ENCODE measurements around the gene ANKMY2.
A peak's percentile ranks its signal among the peaks of the same experiment; 100 is the strongest.
"Not testable (repeated sequence)": the region's sequence is repeated elsewhere in the genome, so short reads cannot be mapped to it uniquely, and the experiment has no call there.

Gene ANKMY2

GRCh38 chr7:16645593-16646471 is at the start of gene ANKMY2, which contains the start of gene BZW2:
ANKMY2 (minus strand) TSS chr7:16645754; CDS start chr7:16645573, 181 bp downstream.
BZW2 (plus strand) TSS chr7:16646181; CDS start chr7:16665444, 19,263 bp downstream.
- peak; percentile 83 for DNase-seq (ENCODE audit: low read depth)

GRCh38 chr7:16694806-16695205 is 49.3 kb upstream of the ANKMY2 start:
- no peak for DNase-seq (ENCODE audit: low read depth)

- DNase-seq (ENCODE audit: low read depth): no peak
These were observed 48.2 kb upstream of the ANKMY2 start for GRCh38 chr7:16693601-16694318.

GRCh38 chr7:16691241-16691640 is 45.7 kb upstream of the ANKMY2 start:
- DNase-seq (ENCODE audit: low read depth): no peak

GRCh38 chr7:16688249-16688648 is 42.7 kb upstream of the ANKMY2 start:
- DNase-seq (ENCODE audit: low read depth): no peak

- DNase-seq (ENCODE audit: low read depth): no peak
These were observed 40.0 kb upstream of the ANKMY2 start for GRCh38 chr7:16685535-16685934.

GRCh38 chr7:16684935-16685334 is 39.4 kb upstream of the ANKMY2 start:
- no peak for DNase-seq (ENCODE audit: low read depth)

GRCh38 chr7:16678645-16679566 is 33.4 kb upstream of the ANKMY2 start:
- not testable (repeated sequence) for DNase-seq (ENCODE audit: low read depth)

- no peak for DNase-seq (ENCODE audit: low read depth)
These were observed 32.5 kb upstream of the ANKMY2 start for GRCh38 chr7:16677978-16678494.

GRCh38 chr7:16675277-16675676 is 29.7 kb upstream of the ANKMY2 start:
- no peak for DNase-seq (ENCODE audit: low read depth)

- no peak for DNase-seq (ENCODE audit: low read depth)
These were observed 26.3 kb upstream of the ANKMY2 start for GRCh38 chr7:16671811-16672210.

- no peak for DNase-seq (ENCODE audit: low read depth)
These were observed 25.3 kb upstream of the ANKMY2 start for GRCh38 chr7:16670731-16671344.

GRCh38 chr7:16670021-16670420 is 24.5 kb upstream of the ANKMY2 start:
- DNase-seq (ENCODE audit: low read depth): no peak

GRCh38 chr7:16669581-16669980 is 24.0 kb upstream of the ANKMY2 start:
- no peak for DNase-seq (ENCODE audit: low read depth)

GRCh38 chr7:16668978-16669377 is 23.4 kb upstream of the ANKMY2 start:
- DNase-seq (ENCODE audit: low read depth): no peak

- DNase-seq (ENCODE audit: low read depth): no peak
These were observed 22.7 kb upstream of the ANKMY2 start for GRCh38 chr7:16668049-16668858.

GRCh38 chr7:16667355-16667754 is 21.8 kb upstream of the ANKMY2 start:
- DNase-seq (ENCODE audit: low read depth): no peak

GRCh38 chr7:16661924-16662323 is 16.4 kb upstream of the ANKMY2 start:
- DNase-seq (ENCODE audit: low read depth): no peak

- DNase-seq (ENCODE audit: low read depth): no peak
These were observed 15.3 kb upstream of the ANKMY2 start for GRCh38 chr7:16660702-16661464.
